GM10248 (cell line): ENCODE data around the gene SRRM4.

Source experiments
- CTCF ChIA-PET: fragments of 300-600 bp; sonication (Branson Sonifier 250); formaldehyde crosslinking; extraction: SDS; loops from one replicate; lab custom pipeline; 2021; ENCODE audit warnings: antibody characterized with exemption; lab: Yijun Ruan, JAX
- POLR2A ChIA-PET: fragments of 350-650 bp; sonication (Branson Sonifier 250); formaldehyde crosslinking; extraction: SDS; loops from one replicate; lab custom pipeline; 2020; ENCODE audit warnings: antibody characterized with exemption; lab: Yijun Ruan, JAX
- DNase-seq: peaks from one replicate; pipeline ENCODE4 v3.0.0; 2012; ENCODE audit errors: extremely low spot score
- CTCF ChIP-seq: IDR thresholded peaks from 2 replicates; pipeline ENCODE4 v1.5.1; 2012; ENCODE audit warnings: mild to moderate bottlenecking, low read depth; ENCODE audit errors: extremely low read depth, missing control alignments, control extremely low read depth

The SRRM4 gene

DNA sequence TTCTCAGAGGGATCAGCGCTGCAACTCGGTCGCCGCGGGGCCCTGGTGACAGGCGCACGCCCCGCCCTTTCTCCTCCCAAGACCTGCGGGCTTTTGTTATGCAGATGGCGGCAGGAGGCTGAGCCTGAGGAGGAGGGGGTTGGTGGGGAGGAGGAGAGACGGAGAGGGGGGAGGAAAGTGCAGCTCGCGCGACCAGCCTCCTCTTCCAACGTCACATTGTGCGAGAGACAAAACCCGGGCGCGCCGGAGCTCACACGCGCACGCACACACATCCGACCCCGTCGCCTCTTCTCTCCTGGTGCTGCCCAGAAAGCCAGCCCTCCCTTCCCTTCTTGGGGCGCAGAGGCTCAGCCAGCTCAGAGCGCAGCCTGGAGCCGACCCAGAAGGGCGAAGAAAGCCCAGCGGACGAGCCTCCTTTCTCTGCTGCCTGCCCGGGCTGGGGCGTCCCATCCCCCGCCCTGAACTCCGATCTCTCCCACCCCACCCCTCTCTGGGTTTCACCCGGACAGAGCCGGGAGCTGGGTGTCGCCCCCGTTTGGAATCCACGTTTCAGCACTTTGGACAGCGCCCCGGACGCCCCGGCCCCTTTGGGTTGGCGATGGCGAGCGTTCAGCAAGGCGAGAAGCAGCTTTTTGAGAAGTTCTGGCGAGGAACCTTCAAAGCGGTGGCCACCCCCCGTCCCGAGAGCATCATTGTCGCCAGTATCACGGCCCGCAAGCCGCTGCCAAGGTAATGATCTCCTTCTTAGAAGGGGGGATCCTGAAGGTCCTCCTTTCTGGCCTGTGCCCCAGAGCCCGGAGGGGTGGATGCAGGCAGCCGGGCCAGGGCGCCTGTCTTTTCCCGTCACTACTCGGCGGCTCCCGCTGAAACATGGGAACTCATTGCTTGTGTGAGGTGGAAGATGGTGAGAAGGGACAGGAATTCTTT is at the start of gene SRRM4:
TSS of gene SRRM4 (plus strand) at position 257 of the 927 bp plus-strand sequence. CDS start at position 599, 342 bp downstream.
- CTCF ChIA-PET: interaction anchor here (0.9 kb wide), 1 partner anchor 432 kb away, joined by 3 read pairs; no protein-coding TSS in a partner anchor
- peak; percentile 24 for DNase-seq

GRCh38 chr12:118946256-118946655 is 35.1 kb upstream of the SRRM4 start:
- ChIA-PET POLR2A (no interaction called here), CTCF (no interaction called here)
- no peak for TF ChIP-seq CTCF
- no peak for DNase-seq

More for the DNA sequence above, at the start of gene SRRM4:
- TF ChIP-seq CTCF: no peak
- POLR2A ChIA-PET: no interaction called here

GRCh38 chr12:118958520-118958919 is 22.8 kb upstream of the SRRM4 start:
- CTCF ChIA-PET: no interaction called here
- TF ChIP-seq CTCF: no peak

GRCh38 chr12:118959348-118959747 is 22.0 kb upstream of the SRRM4 start:
- POLR2A ChIA-PET: no interaction called here
- CTCF ChIA-PET: interaction anchor here (1.2 kb wide), 1 partner anchor 20 kb away, joined by 4 read pairs; no protein-coding TSS in a partner anchor
- TF ChIP-seq CTCF: no peak
- DNase-seq: no peak

More at GRCh38 chr12:118958520-118958919, 22.8 kb upstream of the SRRM4 start:
- POLR2A ChIA-PET: no interaction called here
- DNase-seq: no peak

- CTCF ChIA-PET: interaction anchor here (0.9 to 1.4 kb wide), 4 partner anchors 16 to 19 kb away, joined by 3 to 4 read pairs (median 4); no protein-coding TSS in a partner anchor
- TF ChIP-seq CTCF: no peak
- POLR2A ChIA-PET: no interaction called here
- no peak for DNase-seq
Observed at GRCh38 chr12:118959985-118960560, 21.3 kb upstream of the SRRM4 start.

- TF ChIP-seq CTCF: no peak
- ChIA-PET CTCF (interaction anchor here (1.0 to 1.5 kb wide), 4 partner anchors 8 to 19 kb away, joined by 3 to 4 read pairs (median 4); no protein-coding TSS in a partner anchor), POLR2A (no interaction called here)
- DNase-seq: no peak
Observed at GRCh38 chr12:118960865-118961264, 20.5 kb upstream of the SRRM4 start.
